ENCODE measurements around the gene HDAC6. TPM values are rescaled to one million over a fixed set of nuclear protein-coding genes. Genes with fewer than 3 reads are reported as not detected.

Gene HDAC6
- 22.5 and 29.4 TPM in 2 replicates for total RNA-seq

DNA sequence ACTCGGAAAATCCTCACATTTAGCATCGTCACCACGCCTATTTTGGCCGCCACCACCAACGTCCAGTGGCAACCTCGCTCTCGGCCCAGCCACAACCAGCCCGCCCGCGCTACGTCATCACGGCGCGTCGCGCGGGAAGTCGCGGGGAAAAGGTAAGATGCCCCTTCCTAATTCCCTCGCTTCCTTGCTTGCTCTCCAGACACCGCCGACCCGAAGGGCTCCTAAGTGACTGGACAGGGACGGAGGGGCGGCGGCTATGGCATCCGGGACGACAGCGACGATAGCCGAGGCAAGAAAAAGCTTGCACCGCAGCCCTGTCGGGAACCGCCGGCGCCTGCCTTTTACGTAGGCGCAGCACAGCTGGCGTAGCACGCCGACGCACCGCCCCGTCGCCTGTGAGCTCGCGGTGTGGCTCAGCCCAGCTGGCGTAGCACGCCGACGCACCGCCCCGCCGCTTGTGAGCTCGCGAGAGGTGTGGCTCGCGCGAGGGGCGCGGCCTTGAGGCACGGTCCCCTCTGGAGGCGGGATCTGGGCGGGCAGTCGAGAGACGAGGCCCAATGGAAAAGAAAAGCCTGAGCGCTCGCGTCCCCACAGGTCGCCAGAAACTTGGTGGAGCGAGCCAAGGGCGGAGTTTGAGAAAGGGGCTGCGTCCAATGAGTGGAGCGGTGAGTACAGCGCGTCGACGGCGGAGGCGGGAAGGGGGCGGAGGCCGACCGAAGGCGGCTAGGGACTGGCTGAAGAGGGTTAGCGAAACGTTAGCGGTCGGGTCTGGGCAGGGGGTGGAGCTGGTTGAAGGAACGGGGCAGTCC is at the start of gene HDAC6:
TSS of gene HDAC6 (plus strand) at position 788 of the 809 bp plus-strand sequence. CDS start 626 bp downstream, outside the sequence.
- peak; percentile 99 for DNase-seq (ENCODE audit: low read depth)
- peak within 1 kb of the TSS; percentile 76 for H3K4me3 ChIP-seq (ENCODE audit: low read depth, low read length)
- TF ChIP-seq, protein P1, sequence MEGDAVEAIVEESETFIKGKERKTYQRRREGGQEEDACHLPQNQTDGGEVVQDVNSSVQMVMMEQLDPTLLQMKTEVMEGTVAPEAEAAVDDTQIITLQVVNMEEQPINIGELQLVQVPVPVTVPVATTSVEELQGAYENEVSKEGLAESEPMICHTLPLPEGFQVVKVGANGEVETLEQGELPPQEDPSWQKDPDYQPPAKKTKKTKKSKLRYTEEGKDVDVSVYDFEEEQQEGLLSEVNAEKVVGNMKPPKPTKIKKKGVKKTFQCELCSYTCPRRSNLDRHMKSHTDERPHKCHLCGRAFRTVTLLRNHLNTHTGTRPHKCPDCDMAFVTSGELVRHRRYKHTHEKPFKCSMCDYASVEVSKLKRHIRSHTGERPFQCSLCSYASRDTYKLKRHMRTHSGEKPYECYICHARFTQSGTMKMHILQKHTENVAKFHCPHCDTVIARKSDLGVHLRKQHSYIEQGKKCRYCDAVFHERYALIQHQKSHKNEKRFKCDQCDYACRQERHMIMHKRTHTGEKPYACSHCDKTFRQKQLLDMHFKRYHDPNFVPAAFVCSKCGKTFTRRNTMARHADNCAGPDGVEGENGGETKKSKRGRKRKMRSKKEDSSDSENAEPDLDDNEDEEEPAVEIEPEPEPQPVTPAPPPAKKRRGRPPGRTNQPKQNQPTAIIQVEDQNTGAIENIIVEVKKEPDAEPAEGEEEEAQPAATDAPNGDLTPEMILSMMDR (IDR thresholded peaks at IDR 0.05; ENCODE audit: insufficient read depth, low read depth, low read length), result no peak

DNA sequence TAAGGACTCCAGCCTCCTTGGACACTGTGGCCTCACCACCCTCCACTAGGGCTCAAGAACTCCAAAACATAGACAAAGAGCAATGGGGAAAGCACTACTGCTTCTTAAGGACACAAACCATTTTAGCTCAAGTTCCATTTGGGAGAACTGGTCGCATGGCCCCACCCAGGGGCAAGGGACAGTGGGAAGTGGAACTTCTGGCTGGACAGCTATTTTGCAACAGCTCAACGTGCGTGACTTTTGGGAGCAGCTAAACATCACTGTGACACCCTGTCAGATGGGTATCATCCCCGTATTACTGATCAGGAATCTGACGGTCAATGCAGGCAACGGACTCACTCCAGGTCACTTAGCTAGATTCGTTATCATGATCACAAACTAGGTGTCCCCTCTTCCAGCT is 49.4 kb upstream of the HDAC6 start:
- no peak overlapping the region for H3K4me3 ChIP-seq (ENCODE audit: low read depth, low read length)
- no peak for DNase-seq (ENCODE audit: low read depth)
- TF ChIP-seq, protein P1 (IDR thresholded peaks at IDR 0.05; ENCODE audit: insufficient read depth, low read depth, low read length), result no peak

DNA sequence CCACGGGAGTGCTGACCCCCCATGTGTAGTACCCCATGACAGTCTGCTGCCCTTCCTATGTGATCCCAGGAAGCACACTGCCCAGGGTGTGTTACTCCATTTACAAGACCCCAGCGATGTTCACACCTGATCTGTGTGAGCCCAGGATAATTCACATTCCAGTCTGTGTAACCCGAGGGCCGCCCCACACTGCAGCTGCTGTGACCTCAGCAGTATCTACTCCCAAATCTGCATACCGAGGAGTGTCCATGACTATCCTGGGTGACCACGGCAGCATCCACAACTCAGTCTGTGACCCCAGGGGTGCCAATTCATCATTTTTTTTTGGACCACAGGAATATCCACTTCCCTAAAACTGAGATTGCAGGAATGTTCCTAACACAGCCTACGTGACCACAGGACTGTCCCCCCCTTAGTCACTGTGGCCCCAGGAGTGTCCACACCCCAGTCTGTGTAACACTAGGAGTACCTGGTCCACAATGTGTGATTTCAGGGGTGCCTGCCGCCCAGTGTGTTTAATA is 48.1 kb upstream of the HDAC6 start:
- TF ChIP-seq, protein P1 (IDR thresholded peaks at IDR 0.05; ENCODE audit: insufficient read depth, low read depth, low read length), result no peak
- H3K4me3 ChIP-seq (ENCODE audit: low read depth, low read length), result no peak overlapping the region
- DNase-seq (ENCODE audit: low read depth), result no peak

DNA sequence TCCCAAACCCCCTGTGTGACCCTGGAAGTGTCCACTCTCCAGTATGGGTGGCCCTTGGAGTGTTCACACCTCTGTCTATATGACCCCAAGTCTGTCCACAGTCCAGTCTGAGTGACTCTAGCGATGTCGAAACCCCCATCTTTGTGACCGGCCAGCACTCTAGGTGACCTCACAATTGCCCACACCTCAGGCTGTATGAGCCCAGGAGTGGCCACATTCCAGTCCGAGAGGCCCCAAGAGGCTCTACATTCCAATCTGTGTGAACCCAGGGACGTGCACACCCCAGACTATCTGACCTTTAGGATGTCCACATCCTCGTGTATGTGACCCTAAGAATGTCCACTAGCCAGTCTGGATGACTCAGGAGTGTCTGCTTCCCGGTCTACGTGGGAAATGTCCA is 47.6 kb upstream of the HDAC6 start:
- no peak overlapping the region for H3K4me3 ChIP-seq (ENCODE audit: low read depth, low read length)
- TF ChIP-seq, protein P1 (IDR thresholded peaks at IDR 0.05; ENCODE audit: insufficient read depth, low read depth, low read length), result no peak
- no peak for DNase-seq (ENCODE audit: low read depth)

DNA sequence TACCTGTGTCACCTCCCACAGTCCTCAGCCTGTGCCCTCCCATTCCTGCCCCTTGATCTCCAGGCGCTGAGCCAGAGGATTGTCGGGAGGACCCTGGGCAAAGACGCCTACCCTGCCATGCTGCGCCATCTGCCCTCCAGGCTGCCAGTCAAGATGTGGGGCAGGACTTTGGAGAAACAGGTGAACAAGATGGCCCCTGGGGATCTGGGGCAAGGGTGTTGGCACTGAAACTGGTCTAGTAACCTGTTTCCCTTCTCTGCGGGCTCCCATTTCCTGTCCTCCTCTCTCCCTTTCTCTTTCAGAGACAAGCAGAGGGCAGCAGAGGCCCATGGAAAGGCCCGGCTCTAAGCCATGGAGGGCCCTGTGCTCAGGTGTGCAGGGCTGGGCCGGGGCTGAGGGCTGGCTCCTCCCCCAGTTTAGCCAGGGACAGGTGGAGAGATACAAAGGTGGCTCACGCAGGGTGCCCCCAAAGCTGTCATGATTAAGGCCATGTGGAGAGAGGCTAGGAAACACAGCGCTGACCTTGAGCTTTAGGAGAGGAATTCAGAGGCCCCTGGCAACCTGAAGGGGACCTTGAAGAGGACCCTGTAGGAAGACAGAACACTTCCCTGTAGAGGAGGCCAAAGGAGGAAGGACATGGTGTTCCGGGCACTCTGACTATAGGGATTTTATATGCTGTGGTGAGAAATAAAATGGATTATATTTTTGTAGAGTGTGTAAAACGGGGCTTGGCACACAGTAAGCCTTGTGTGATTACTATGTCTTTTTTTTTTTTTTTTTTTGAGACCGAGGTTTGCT is 40.0 kb upstream of the HDAC6 start, which contains the start of gene GLOD5:
TSS of gene GLOD5 (plus strand) at position 74 of the 798 bp plus-strand sequence. CDS start at position 118, 44 bp downstream.
- TF ChIP-seq, protein P1 (IDR thresholded peaks at IDR 0.05; ENCODE audit: insufficient read depth, low read depth, low read length), result peak; percentile 31

DNA sequence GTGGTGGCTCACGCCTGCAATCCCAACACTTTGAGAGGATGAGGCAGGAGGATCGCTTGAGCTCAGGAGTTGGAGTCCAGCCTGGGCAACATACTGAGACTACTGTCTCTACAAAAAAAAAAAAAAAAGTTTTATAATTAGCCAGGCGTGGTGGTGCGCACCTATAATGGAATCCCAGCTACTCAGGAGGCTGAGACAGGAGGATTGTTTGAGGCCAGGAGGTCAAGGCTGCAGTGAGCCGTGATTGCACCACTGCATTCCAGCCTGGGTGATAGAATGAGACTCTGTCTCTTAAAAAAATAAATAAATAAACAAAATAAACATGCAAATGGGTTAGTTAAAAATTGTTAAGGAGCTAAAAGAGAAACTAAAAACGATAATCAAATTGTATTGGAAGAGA is 32.6 kb upstream of the HDAC6 start:
- no peak for DNase-seq (ENCODE audit: low read depth)
- H3K4me3 ChIP-seq (ENCODE audit: low read depth, low read length), result no peak overlapping the region
- TF ChIP-seq, protein P1 (IDR thresholded peaks at IDR 0.05; ENCODE audit: insufficient read depth, low read depth, low read length), result no peak

More for the DNA sequence above, 40.0 kb upstream of the HDAC6 start, which contains the start of gene GLOD5:
- DNase-seq (ENCODE audit: low read depth), result peak; percentile 17
- no peak within 1 kb of the TSS for H3K4me3 ChIP-seq (ENCODE audit: low read depth, low read length)

All from fibroblast of villous mesenchyme (primary cell).